GM12878 (cell line): ENCODE measurements around the gene PIPOX. TPM values are rescaled to one million over a fixed set of nuclear protein-coding genes. Genes with fewer than 3 reads are reported as not detected.

Experiments
- ATAC-seq: fragments of 200-7000 bp; cut with Tn5 transposase; 3 replicates; pipeline ENCODE4 v1.9.1; 2020; ENCODE audit warnings: mild to moderate bottlenecking, moderate library complexity
- BruUV-seq: library from RNA; stranded (reverse); fragments of 400-500 nt; replicated peaks from 2 replicates; lab custom pipeline; 2021; lab: Mats Ljungman, UMichigan
- CTCF ChIA-PET: fragments of 300-600 bp; sonication (Branson Sonifier 250); formaldehyde crosslinking; extraction: SDS; loops from one replicate; lab custom pipeline; 2021; ENCODE audit warnings: inconsistent platforms; lab: Yijun Ruan, JAX
- POLR2A ChIA-PET: fragments of 350-600 bp; formaldehyde crosslinking; extraction: SDS; loops from one replicate; lab custom pipeline; 2021; ENCODE audit warnings: inconsistent platforms; lab: Charles Lee
- RAD21 ChIA-PET: fragments of 300-600 bp; sonication (Branson Sonifier 250); formaldehyde crosslinking; loops from one replicate; lab custom pipeline; 2023; ENCODE audit warnings: antibody characterized with exemption; ENCODE audit not compliant: unreplicated experiment; lab: Charles Lee
- SMC1A ChIA-PET: fragments of 300-600 bp; sonication (Branson Sonifier 250); formaldehyde crosslinking; loops from one replicate; lab custom pipeline; 2023; ENCODE audit not compliant: unreplicated experiment, uncharacterized antibody; lab: Charles Lee
- DNase-seq: peaks from one replicate; pipeline ENCODE4 v3.0.0-alpha.2; 2011; ENCODE audit warnings: low read depth, low spot score
- FAIRE-seq: peaks from 3 replicates; lab custom pipeline; 2011; peaks lifted over from hg19 to GRCh38; lab: Jason Lieb, UNC
- H2AFZ ChIP-seq: 2 replicates; pipeline ENCODE4 v1.6.0; 2011; ENCODE audit warnings: low read depth, low read length, control low read depth; ENCODE audit not compliant: control insufficient read depth
- H3K27ac ChIP-seq: 2 replicates; pipeline ENCODE4 v1.5.1; 2011; ENCODE audit warnings: control low read depth; ENCODE audit not compliant: control insufficient read depth, insufficient read depth
- H3K27me3 ChIP-seq, 2 experiments: replicated peaks in 1 of 2; 2 replicates each; pipeline versions ENCODE4 v1.6.0 to v1.6.1; 2011; ENCODE audit warnings: low read length in 1 of 2; ENCODE audit not compliant: control insufficient read depth in 2 of 2, insufficient read depth in 2 of 2
- H3K36me3 ChIP-seq, 2 experiments: 2 replicates each; pipeline ENCODE4 v1.5.1; 2011; ENCODE audit warnings: low read length in 1 of 2; ENCODE audit not compliant: control insufficient read depth in 2 of 2, insufficient read depth in 2 of 2
- H3K4me1 ChIP-seq: 2 replicates; pipeline ENCODE4 v1.6.1; 2011; ENCODE audit warnings: mild to moderate bottlenecking, low read length, moderate library complexity, mixed read lengths; ENCODE audit not compliant: control insufficient read depth, insufficient read depth
- H3K4me2 ChIP-seq: 2 replicates; pipeline ENCODE4 v1.6.0; 2011; ENCODE audit warnings: control low read depth; ENCODE audit not compliant: control insufficient read depth, insufficient read depth
- H3K4me3 ChIP-seq: fragments of 200-600 bp; sonication (generic); 2 replicates; pipeline ENCODE4 v1.5.1; 2016
- H3K79me2 ChIP-seq: 2 replicates; pipeline ENCODE4 v1.6.0; 2011; ENCODE audit warnings: low read length; ENCODE audit not compliant: control insufficient read depth, insufficient read depth
- H3K9ac ChIP-seq: 2 replicates; pipeline ENCODE4 v1.8.0; 2011; ENCODE audit warnings: low read length, control low read depth, mixed read lengths; ENCODE audit not compliant: control insufficient read depth, insufficient read depth
- H3K9me3 ChIP-seq: replicated peaks from 3 replicates; pipeline ENCODE4 v1.5.1; 2011; ENCODE audit warnings: mild to moderate bottlenecking, low read length; ENCODE audit not compliant: control insufficient read depth, insufficient read depth
- H4K20me1 ChIP-seq: 2 replicates; pipeline ENCODE4 v1.6.0; 2011; ENCODE audit not compliant: control insufficient read depth, insufficient read depth
- CBX5 ChIP-seq: sonication (generic); IDR thresholded peaks from 2 replicates; pipeline ENCODE4 v1.6.1; 2016; ENCODE audit warnings: low read depth, moderate library complexity, mild to moderate bottlenecking, inconsistent platforms
- FOS ChIP-seq: IDR thresholded peaks from 3 replicates; pipeline ENCODE4 v1.6.1; 2011; ENCODE audit warnings: borderline replicate concordance; ENCODE audit not compliant: insufficient read length; ENCODE audit errors: extremely low read depth
- MEF2A ChIP-seq: IDR thresholded peaks from 2 replicates; pipeline ENCODE4 v1.6.1; 2011; ENCODE audit warnings: low read depth, mild to moderate bottlenecking, low read length, moderate library complexity; ENCODE audit not compliant: insufficient read depth
- MYC ChIP-seq: IDR thresholded peaks from 2 replicates; pipeline ENCODE4 v1.6.1; 2011; ENCODE audit warnings: mild to moderate bottlenecking, low read length, moderate library complexity, inconsistent platforms; ENCODE audit not compliant: insufficient read depth, insufficient replicate concordance, insufficient read length, severe bottlenecking
- NFYA ChIP-seq: IDR thresholded peaks from 2 replicates; pipeline ENCODE4 v1.6.1; 2011; ENCODE audit warnings: low read depth, mild to moderate bottlenecking, low read length, improper control_type of control experiment, borderline replicate concordance
- NR2F1 ChIP-seq: fragments of 450-650 bp; conservative IDR thresholded peaks from 2 replicates; pipeline ENCODE4 v1.6.1; 2017; ENCODE audit warnings: mild to moderate bottlenecking
- PAX8 ChIP-seq: fragments of 450-650 bp; IDR thresholded peaks from 2 replicates; pipeline ENCODE4 v1.6.1; 2017; ENCODE audit warnings: mild to moderate bottlenecking, moderate library complexity
- RAD21 ChIP-seq: IDR thresholded peaks from 2 replicates; pipeline ENCODE4 v1.6.1; 2011; ENCODE audit warnings: mild to moderate bottlenecking, low read depth, low read length, moderate library complexity; ENCODE audit not compliant: insufficient read depth
- SIN3A ChIP-seq: IDR thresholded peaks from 2 replicates; pipeline ENCODE4 v1.6.1; 2012; ENCODE audit warnings: low read depth, low read length, improper control_type of control experiment
- SMAD5 ChIP-seq: IDR thresholded peaks from 2 replicates; pipeline ENCODE4 v1.6.1; 2016; ENCODE audit warnings: antibody characterized with exemption, low read depth
- TCF3 ChIP-seq: IDR thresholded peaks from 2 replicates; pipeline ENCODE4 v1.6.1; 2012; ENCODE audit warnings: low read depth, mild to moderate bottlenecking, low read length, borderline replicate concordance; ENCODE audit not compliant: insufficient read depth
- YBX1 ChIP-seq: fragments of 450-650 bp; IDR thresholded peaks from 2 replicates; pipeline ENCODE4 v1.6.1; 2016; ENCODE audit warnings: antibody characterized with exemption
- ZNF24 ChIP-seq: fragments of 450-650 bp; IDR thresholded peaks from 2 replicates; pipeline ENCODE4 v1.6.1; 2017; ENCODE audit warnings: antibody characterized with exemption, mild to moderate bottlenecking
- WGBS: methylation state at CpG from one replicate; pipeline ENCODE4 v1.1.6; 2016; ENCODE audit warnings: low lambda C conversion rate; ENCODE audit not compliant: insufficient replicate concordance, insufficient coverage; ENCODE audit errors: missing lambda C conversion rate; 5-methylcytosine and 5-hydroxymethylcytosine counted together
- in situ Hi-C: fragments of 300-500 bp; cut with MboI; formaldehyde crosslinking; loops from 9 replicates; pipeline ENCODE4 v1.14.3; 2018; ENCODE audit warnings: mixed read lengths
- intact Hi-C: fragments of 100-400 bp; cut with micrococcal nuclease; formaldehyde crosslinking; loops from one replicate; pipeline ENCODE4 v1.14.2; 2022; ENCODE audit not compliant: unreplicated experiment
- polyA plus RNA-seq, 11 experiments: library from polyadenylated mRNA; depleted of rRNA in 4 of 11; unstranded in 6 of 11; stranded (reverse) in 5 of 11; fragments of >200 nt; fragmentation: Nextera tagmentation in 4 of 11; fragmentation: Illumina TruSeq in 1 of 11; extraction: Ambion mirVana in 4 of 11; extraction: Trizol in 1 of 11; gene quantifications; 1 replicate in 1 of 11; 2 replicates in 10 of 11; pipeline versions ENCODE4 v1.2.1 to v1.2.3, GENCODE V29; 2011 to 2016; ENCODE audit warnings: inconsistent platforms in 2 of 11, missing spikeins in 2 of 11, low read depth in 1 of 11
- total RNA-seq, 4 experiments: library from RNA; depleted of rRNA in 3 of 4; stranded (reverse); fragments of >200 nt in 3 of 4; fragmentation: Illumina TruSeq in 1 of 4; extraction: Trizol in 1 of 4; gene quantifications; 2 replicates each; pipeline versions ENCODE4 v1.2.1 to v1.2.3, GENCODE V29; 2013 to 2021
- TF ChIP-seq, protein P1 (sequence below): IDR thresholded peaks from 2 replicates; pipeline ENCODE4 v1.6.1; 2012; ENCODE audit warnings: low read depth, low read length, improper control_type of control experiment
- TF ChIP-seq, protein P2 (sequence below): IDR thresholded peaks from 2 replicates; pipeline ENCODE4 v1.6.1; 2011; ENCODE audit warnings: low read depth, mild to moderate bottlenecking, low read length, moderate library complexity, borderline replicate concordance; ENCODE audit errors: extremely low read depth

The PIPOX gene
- total and polyA plus RNA-seq, 10 of the 15 experiments (the other 5 are each of a cell fraction or from before 2014, with no cell fraction given) = 0.22 to 1.4 (median 0.56) TPM; not detected in 1

DNA sequence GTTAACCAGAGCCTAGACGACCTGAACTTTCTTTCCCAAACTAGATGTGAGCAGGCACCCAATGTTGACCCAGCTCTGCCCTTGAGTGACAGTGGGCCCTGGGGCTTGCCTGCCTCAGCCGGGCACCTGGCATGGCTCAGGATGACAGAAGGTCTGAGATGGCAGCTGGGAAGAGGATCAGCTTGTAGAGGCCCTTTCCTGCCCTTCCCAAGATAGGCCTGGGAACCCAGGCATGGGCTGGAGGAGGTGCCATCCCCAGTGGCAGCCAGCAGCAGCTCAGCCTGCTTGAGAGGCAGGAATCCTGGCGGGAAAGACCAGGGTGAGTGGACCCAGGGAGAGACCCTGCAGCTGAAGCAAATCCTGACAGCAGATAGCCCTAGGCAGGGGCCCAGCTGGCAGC is 59.1 kb downstream of the PIPOX start:
- no TSS peak for BruUV-seq
- H3K27ac ChIP-seq = no peak overlapping the region
- H3K9me3 ChIP-seq = no peaks in the 10 kb centered on the region
- ChIA-PET RAD21 (no interaction called here), POLR2A (no interaction called here), CTCF (interaction anchor here (1.0 to 4.4 kb wide), 2 partner anchors 15 to 137 kb away, joined by 3 to 24 read pairs; no protein-coding TSS in a partner anchor), SMC1A (interaction anchor here (1.6 to 2.2 kb wide), 2 partner anchors 10 to 137 kb away, joined by 3 to 9 read pairs; no protein-coding TSS in a partner anchor)
- H3K4me2 ChIP-seq = no peak overlapping the region
- no peak for TF ChIP-seq NFYA
- H3K4me1 ChIP-seq = no peaks in the 10 kb centered on the region
- ATAC-seq (no peak), FAIRE-seq (no peak), DNase-seq (no peak)
- intact Hi-C loops (no loop called here), in situ Hi-C loops (no loop called here)
- no peaks in the 10 kb centered on the region for H4K20me1 ChIP-seq
- peaks cover 10% of the 10 kb centered on the region in 2 experiments; a peak in 3 of 4 replicates for H3K36me3 ChIP-seq
- no peaks in the 10 kb centered on the region for H3K27me3 ChIP-seq
- H3K9ac ChIP-seq = no peak overlapping the region
- H3K4me3 ChIP-seq = no peak overlapping the region
- 98% methylated on average over 3 of the region's 3 CpGs for WGBS
- H3K79me2 ChIP-seq = no peaks in the 10 kb centered on the region
- H2AFZ ChIP-seq = no peak overlapping the region

DNA sequence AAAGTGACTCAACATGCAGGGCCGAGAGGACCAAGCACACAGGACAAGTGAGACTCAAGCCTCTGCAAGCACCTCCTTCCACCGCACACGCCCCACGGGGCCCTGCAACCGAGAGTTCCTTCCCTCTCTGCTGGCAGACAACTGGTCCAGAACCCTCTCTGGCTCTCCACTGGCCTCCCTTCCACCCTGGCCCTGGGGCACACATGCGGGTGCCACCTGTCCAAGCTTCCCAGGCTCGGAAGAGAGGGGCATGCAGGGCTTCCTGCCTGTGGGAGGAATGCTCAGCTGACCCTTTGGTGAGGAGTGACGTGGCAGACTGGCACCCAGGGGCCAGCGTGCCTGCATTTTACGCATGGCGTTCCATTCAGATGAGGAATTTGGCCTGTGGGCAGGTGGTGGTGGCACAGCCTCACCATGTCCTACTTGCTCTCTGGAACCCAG is 59.8 kb downstream of the PIPOX start:
- in situ Hi-C loops (no loop called here), intact Hi-C loops (no loop called here)
- Histone ChIP-seq H3K27ac (no peak overlapping the region), H3K4me3 (no peak overlapping the region), H3K4me2 (no peak overlapping the region), H3K79me2 (no peaks in the 10 kb centered on the region), H3K9me3 (no peaks in the 10 kb centered on the region), H3K36me3 (peaks cover 7 to 8% of the 10 kb centered on the region in 2 experiments; a peak in 3 of 4 replicates), H4K20me1 (no peaks in the 10 kb centered on the region), H3K27me3 (no peaks in the 10 kb centered on the region), H2AFZ (no peak overlapping the region), H3K9ac (no peak overlapping the region), H3K4me1 (no peaks in the 10 kb centered on the region)
- no peak for FAIRE-seq
- no TSS peak for BruUV-seq
- ChIA-PET RAD21 (no interaction called here), POLR2A (no interaction called here), SMC1A (interaction anchor here (2.2 kb wide), 1 partner anchor 138 kb away, joined by 9 read pairs; no protein-coding TSS in a partner anchor), CTCF (interaction anchor here (1.0 to 4.4 kb wide), 2 partner anchors 14 to 138 kb away, joined by 3 to 24 read pairs; no protein-coding TSS in a partner anchor)
- 89% methylated on average over 11 of the region's 11 CpGs for WGBS
- no peak for DNase-seq
- no peak for ATAC-seq
- no peak for TF ChIP-seq CBX5
- no peak for TF ChIP-seq NFYA
- TF ChIP-seq, protein P1, sequence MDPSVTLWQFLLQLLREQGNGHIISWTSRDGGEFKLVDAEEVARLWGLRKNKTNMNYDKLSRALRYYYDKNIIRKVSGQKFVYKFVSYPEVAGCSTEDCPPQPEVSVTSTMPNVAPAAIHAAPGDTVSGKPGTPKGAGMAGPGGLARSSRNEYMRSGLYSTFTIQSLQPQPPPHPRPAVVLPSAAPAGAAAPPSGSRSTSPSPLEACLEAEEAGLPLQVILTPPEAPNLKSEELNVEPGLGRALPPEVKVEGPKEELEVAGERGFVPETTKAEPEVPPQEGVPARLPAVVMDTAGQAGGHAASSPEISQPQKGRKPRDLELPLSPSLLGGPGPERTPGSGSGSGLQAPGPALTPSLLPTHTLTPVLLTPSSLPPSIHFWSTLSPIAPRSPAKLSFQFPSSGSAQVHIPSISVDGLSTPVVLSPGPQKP = no peak
- TF ChIP-seq SIN3A = no peak
- TF ChIP-seq TCF3 = no peak
- no peak for TF ChIP-seq ZNF24
- no peak for TF ChIP-seq YBX1
- TF ChIP-seq FOS = no peak
- TF ChIP-seq SMAD5 = no peak
- no peak for TF ChIP-seq NR2F1
- TF ChIP-seq, protein P2, sequence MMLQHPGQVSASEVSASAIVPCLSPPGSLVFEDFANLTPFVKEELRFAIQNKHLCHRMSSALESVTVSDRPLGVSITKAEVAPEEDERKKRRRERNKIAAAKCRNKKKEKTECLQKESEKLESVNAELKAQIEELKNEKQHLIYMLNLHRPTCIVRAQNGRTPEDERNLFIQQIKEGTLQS = no peak
- no peak for TF ChIP-seq MEF2A
- TF ChIP-seq PAX8 = no peak
- TF ChIP-seq RAD21 = no peak
- TF ChIP-seq MYC = no peak
